AG08395 (cell line): ENCODE data around the gene DTNBP1.

Experiments used
- DNase-seq: peaks from one replicate; pipeline ENCODE4 v3.0.0; 2012; ENCODE audit warnings: mixed read lengths, low spot score

DTNBP1 gene

DNA sequence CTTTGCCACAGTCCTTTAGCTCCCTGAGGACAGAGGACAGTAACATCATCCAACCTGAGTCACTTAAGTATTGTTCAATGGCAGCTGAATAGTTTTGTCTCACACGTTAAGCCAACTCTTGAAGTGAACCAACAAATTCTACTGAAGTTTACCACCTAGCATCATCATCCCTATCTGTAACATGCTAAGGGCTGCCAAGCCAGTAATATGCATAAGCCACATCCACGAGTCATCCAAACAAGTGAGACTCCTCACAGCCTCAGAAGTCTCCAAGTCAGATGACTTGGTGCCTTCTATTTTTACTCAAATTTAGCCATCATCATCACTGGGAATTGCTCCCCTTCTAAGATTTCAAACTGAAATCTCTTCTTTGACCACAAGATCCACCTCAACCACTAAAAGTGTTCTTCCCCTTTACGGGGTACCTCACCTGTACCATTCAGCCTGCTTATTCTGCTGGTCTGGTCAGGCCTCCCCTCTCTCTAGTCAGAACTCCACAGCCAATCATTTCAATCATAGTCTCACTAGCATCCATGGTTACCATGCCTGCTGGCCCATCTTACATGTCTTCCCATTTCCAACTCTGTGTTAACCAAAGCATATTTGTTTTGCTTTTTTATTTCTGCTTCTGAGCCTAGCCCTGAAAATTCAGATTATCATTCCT lies 73.7 kb downstream of the DTNBP1 start:
- DNase-seq: peak; percentile 69

DNA sequence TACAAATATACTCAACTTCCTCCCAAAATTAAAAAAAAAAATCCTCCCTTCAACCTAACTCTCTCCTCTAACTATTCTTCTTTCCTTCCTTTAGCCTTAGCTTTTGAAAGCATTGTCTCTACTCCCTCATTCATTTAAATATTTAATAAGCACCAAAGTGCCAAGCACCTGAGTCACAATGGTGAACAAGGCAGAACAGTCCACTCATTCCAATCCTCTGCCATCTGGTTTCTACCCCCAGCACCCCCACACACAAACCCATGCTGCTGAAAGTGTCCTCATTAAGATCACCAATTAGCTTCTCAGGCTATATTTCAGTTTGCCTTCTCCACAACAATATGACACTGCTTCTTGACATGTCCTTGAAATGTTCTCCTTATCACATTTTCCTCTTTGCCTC lies 76.3 kb downstream of the DTNBP1 start:
- DNase-seq: no peak

DNA sequence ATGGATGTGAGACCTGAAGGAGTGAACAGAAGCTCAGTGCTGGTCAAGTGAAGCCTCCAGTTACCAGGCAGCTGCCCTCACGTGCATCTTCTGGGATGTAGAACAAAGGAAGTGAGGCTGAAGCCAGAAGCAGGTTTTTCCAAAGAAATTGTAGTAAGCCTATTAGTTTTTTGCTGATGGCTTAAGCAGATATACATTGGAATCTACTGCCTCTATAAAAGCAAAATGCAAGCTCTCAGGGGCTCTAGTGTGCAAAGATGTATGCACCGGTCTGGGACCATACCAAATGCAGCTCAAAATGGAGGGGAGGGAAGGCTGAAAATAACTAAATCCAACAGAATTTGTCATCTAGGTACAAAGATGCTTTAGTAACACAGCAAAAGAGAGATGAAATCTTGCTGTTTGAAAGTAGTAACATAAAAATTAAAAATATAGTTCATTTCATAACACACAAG lies 77.0 kb downstream of the DTNBP1 start:
- DNase-seq: no peak

DNA sequence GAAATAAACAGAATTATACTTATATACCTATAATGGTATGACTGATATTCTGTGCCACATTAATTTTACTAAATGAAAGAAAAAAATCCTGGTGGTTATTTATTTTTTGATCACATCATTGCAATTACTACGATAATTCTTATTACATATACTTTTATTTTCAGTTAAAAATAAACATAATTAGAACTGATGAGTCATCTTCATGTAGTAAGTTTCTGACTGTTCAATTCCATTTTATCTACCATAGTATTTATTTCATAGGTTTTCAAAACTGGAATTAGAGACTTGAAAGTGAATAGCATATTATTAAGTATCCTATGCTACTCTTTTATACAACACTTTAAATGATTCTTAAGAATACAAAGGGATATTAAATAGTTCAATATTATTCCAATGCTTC lies 80.3 kb downstream of the DTNBP1 start:
- DNase-seq: no peak

DNA sequence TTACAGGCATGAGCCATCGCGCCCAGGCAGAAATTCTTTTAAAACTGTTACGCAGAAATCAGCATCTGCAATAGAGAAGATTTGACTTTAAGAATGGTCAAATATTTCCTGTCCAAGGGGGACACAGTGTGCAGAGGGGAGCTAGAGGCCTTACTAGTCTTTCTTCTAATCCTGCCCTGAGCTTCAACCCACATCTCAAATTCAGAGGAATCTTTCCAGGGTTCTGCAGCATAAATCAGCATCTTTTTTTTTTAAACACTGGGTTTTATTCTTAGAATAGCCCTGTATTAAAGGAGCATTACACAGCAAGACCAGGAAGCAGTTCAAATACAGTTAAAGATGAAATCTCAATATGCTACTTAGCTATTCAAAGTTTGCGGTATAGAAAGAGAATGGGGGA lies 81.1 kb downstream of the DTNBP1 start:
- DNase-seq: no peak

DNA sequence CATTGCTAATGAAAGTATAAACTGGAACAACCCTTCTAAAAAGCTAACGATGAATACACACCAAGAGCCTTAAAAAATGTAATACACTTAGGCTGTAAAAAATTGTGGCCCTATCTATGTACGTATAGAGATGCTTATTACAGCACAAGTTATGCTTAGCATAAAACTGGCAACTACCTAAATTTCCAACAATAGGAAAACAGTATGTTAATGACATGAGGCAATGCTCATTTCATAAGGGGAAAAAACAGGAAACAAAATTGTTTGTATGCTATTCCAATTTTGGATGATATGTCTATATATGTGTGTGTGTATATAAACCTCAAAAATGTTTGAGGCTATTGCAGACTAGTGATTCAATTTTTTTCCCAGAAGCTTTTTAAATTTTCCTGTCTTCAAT lies 82.5 kb downstream of the DTNBP1 start:
- no peak for DNase-seq

DNA sequence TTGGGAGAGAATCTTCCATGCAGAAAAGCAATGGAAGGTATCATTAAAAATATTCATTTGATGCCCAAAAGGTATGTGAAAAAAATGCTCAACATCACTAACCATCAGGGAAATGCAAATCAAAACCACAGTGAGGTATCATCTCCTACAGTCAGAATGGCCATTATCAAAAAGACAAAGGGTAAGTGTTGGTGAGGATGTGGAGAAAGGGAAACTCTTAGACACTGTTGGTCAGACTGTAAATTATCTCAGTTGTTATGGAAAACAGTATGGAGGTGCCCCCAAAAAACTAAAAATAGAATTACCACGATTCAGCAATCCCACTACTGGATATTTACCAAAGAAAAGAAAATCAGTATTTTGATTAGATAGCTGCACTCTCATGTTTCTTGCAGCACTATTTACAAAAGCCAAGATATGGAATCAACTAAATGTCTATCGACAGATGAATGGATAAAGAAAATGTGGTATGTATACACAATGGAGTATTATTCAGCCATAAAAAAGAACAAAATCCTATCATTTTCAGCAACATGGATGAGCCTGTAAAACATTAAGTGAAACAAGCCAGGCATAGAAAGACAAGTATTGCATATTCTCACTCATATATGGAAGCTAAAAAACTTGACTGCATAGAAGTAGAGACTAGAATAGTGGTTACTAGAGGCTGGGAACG lies 84.0 kb downstream of the DTNBP1 start:
- no peak for DNase-seq

DNA sequence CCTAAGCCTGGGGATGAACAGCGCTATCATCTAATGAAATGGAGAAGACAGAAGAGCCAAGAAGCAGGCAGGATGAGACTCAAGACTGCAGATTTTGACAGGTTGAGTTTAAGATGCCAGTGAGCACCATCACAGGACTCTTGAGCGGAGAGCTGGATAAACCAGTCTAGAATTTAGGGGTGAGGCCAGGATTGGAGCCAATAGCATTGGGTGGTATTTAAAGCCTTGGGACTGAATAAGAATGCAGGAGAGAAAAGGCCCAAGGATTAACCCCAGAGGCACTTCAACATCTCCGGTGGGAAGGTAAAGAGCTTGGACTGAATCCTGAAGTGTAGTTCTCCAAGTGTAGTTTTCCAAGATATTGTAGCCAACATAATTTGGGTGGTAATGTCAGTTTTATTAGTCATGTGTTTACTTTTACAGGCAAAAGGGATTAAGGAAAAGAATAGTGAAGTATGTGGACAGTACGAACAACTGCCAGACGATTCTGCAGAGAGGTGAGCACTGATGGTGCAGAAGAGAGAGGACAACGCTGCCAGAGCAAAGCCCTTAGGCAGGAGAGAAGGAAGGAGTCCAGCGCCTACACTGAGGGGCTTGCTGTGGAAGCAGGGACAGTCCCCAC lies 85.2 kb downstream of the DTNBP1 start:
- no peak for DNase-seq

DNA sequence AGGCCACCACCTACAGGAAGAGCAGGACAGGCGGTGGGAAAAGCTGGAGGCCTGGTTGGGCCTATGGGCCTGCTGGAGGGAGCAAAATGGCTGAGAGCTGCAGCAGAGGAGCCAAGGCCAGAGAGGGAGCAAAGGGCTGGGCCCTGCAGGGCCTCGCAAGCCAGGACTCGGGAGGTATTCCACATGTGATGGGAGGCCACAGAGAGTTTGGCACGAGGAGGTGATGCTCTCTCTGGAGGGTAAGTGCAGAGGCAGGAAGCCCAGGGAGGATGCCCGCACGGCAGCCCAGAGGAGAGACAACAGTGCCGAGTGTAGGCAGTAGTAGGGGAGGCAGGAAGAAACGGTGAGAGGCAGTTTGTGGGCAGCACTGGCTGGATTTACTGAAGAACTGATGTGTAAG lies 85.7 kb downstream of the DTNBP1 start:
- DNase-seq: no peak

DNA sequence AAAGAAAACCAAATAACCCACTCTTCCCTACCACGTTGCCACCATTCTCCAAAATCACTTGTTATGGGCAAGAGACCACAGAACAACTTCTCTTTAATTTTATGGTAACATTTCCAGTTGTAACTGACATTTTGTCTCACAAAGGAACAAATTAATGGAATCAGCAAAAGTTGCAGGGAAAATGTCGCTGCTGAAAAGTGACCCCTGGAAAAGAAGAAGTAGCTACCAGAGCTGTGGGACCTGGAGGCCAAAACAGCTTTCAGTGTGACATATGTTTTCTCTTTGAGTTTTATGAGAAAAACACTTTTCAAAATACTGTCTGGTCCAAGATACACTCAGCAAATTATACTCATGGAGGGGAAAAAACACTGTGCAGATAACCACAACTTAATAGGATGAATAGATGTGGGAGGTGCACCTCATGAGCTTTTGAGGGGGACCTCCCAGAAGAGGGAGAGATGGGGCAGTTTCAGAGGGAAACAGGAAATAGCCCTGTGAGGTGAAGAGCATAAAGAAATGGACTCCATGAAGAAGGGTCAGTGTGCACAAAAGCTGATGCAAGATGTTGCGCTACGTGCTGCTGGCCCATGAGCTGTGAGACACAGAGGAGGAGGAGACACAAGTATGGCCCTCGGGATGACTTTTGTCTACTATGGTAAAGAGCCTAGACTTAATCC lies 87.3 kb downstream of the DTNBP1 start:
- no peak for DNase-seq

DNA sequence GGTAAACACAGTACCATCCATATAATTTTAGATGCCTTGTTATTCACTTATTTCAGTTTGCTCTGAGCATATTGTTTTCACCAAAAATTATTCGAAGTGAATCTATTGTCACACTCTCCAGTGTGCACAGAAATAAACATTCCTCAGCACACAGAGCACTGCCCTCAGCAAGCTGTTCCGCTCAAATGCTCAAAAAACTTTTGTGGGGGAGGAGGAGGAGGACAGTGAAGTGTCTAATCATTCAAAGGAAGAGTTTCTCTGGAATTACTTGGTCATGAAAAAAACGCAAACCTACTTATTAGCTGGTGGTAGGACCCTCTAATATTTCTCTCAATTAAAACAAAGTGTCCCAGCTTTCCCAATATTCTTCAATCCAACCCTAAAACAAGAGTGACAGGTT lies 88.3 kb downstream of the DTNBP1 start:
- no peak for DNase-seq

DNA sequence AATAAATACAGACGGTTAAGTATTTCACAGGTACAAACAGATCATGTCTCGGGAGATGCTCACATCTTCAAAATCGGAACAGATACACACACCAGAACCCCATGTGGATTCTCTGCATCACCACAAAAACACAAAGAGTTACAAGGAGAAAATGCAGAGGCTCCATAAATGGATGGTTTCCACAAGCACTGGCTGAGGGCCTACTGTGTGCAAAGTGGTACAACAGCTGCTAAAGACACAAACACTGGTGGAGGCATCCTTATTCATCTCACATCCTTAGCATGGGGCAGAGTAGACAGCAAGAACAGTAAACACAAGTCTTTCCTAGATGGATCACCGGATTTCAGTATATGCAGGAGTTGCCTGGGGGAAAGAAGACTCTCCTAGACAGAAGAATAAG lies 88.8 kb downstream of the DTNBP1 start:
- DNase-seq: no peak

DNA sequence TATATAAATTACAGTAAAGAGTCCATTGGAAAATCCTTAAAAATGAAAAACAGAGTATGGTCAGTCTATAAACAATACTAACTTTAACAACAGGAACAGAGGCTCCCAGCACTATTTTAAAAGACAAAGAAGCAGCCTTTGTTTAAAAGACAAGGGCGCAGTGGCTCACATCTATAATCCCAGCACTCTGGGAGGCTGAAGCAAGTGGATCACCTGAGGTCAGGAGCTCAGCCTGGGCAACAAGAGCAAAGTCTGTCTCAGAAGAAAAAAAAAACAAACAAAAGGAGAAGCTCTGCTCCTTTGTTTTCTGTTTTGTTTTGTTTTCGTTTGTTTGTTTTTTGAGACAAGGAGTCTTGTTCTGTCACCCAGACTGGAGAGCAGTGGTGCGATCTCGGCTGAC lies 89.4 kb downstream of the DTNBP1 start:
- DNase-seq: no peak

DNA sequence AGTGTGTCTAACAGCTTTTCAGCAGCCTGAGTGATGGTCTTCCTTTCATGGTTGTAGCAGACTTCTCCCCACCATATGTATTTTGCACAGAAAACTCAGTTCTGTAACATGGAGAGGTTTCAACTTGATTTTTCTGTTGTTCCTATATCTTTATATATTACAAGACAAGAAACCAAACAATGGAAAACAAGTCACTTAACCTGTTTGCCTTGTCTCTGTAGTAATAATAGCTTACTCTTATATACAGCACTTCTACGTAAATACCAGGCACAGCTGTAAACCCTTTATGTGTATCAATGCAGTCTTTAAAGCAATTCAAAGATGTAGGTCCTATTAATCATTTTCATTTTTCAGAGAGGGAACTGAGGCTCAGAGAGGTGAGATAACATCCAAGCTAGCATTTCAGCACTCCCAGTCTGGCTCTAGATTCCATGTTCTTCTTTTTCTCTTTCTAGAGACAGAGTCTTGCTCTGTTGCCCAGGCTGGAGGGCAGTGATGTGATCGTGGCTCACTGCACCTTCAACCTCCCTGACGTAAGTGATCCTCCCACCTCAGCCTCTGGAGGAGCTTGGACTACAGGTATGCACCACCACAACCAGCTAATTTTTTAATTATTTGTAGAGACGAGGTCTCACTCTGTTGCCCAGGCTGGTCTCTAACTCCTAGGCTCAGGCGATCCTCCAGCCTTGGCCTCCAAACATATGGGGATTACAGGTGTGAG lies 90.4 kb downstream of the DTNBP1 start:
- no peak for DNase-seq

DNA sequence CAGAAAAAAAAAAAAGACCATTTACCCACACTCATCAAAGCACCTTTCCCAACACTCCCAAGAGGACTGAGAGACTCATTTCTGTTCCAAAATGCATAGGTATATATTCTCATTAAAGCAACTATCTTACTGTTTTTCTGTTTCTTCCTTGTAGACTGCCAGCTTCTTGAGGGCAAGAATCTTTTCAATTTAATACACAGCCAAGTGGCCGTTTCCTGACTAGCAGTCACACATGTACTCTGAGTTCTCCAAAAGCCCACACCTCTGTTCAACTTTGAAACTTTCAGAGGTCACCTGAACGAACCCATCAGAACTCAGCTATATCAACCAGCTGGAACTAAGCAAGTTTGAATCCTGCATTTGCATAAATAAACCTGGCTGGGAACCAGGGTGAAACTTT lies 92.7 kb downstream of the DTNBP1 start:
- DNase-seq: no peak

DNA sequence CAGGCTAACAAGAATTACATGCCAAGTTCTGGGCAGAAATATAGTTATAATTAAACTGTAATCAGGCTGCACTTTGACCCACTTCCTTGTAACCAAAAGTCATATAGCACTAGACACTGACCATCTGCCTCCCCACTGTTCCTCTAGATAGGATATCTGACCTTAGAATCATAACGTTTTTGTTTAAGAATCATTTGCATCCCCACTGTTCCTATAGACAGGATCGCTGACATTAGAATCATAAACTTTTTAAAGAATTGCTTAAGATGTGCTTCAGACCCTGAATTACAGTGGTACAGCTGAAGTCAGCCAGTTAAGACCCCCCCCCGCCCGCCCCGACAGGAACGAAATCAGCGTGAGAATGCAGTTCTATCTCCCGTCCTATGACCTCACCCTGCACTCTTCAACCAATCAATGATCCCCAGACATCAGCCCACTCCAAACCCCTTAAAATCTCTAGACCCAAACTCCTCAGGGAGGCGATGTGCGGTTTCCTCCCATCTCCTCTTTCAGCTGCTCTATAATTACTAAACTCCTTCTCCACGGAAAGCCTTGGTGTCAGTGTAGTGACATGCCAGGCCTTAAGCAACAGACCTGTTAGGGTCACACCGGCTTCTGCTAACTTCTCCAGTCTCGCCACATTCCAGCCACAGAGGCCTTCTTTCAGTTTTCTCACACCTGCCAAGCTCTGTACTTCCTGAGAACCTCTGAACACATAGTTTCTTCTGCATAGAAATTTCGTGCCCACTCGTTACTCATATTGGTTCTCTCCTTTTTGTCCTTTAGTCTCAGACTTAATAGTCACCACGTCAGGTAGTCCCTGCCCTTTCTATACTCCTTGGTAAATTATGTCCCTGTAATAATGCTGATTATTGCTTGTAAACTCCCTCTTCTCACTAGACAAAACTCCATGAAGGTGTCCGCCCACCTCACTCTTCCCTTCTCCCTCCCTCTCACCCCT lies 93.5 kb downstream of the DTNBP1 start:
- DNase-seq: no peak

DNA sequence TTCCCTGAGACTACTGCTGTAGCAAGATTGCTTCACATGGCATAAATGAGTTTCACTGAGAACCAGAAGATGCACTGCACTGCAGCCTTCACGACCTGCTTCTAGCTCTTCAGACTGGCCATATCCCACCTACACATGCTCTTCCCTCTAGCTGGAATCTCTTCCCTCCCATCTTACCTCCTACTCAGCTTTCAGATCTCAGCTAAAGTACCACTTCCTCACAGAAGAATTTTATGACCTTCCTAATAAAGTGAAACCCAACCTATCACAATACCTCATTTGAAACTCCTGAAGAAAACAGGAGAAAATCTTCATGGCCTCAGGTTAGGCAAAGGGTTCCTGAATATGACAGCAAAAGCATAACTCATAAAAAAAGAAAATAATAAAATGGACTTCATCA lies 99.9 kb downstream of the DTNBP1 start:
- no peak for DNase-seq

DNA sequence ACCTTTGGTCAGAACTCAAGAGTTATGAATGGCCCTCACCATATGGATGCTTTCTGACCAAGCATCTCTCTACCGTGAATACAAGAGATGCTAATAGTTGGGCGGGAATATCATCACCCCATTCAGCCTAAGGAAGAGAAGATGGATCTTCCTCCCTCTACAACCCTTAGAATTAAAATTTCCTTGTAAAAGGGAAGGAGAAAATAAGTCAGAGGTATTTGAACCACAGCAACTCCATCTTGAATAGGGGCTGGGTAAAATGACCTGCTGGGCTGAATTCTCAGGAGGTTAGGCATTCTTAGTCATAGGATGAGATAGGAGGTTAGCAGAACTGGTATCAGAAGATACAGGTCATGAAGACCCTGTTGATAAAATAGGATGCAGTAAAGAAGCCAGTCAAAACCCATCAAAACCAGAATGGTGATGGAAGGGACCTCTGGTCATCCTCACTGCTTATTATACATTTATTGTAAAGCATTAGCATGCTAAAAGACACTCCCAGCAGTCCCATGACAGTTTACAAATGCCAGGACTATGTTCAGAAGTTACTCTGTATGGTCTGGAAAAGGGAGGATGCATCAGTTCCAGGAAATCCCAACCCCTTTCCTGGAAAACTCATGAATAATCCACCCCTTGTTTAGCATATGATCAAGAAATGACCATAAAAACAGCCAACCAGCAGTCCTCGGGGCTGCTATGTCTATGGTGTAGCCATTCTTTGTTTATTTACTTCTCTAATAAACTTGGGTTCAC lies 101.2 kb downstream of the DTNBP1 start:
- no peak for DNase-seq

DNA sequence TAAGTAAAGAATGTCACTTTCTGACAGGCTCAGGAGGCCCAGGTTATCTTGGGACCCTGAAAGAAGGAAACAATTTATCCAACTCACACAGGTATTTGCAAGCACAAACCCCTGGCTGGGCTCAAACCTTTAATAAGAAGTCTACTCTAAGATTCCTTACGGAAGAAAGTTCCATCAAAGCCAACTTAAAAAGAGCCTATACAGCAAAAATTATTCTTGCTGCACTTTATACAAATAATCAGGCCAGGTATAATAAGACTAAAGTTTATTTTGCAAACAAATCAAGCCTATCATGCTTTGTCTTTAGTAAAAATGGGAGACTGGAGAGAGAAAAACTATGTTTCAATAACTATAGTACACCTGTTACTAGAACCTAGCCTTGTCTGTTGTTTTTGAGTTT lies 102.1 kb downstream of the DTNBP1 start:
- DNase-seq: no peak

DNA sequence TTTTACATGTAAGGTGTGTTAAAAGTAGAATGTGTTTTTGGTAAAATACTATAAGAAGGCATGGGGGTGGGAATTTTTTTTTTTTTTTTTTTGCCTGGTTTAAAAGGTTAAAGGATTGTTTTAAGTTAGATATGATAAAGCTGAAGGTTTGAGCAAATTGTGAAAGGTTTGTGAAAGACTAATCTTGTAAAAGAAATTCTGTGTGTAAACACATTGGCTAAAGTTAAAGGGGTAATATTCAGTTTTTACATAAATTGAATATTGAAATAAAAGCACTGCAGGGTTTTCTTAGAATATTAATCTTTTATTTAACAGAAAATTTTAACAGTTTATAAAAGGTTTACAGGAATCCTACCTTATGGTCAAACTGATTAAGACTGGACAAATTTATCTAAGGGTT lies 105.7 kb downstream of the DTNBP1 start:
- no peak for DNase-seq
